GM18519 (cell line): ENCODE results near the gene SLC33A1.
"Not testable (repeated sequence)": the region's sequence is repeated elsewhere in the genome, so short reads cannot be mapped to it uniquely, and the experiment has no call there.

Experiments used
- ATAC-seq: cut with Tn5 transposase; IDR thresholded peaks from one replicate; pipeline ENCODE4 v1.9.1; 2021; ENCODE audit warnings: mild to moderate bottlenecking, moderate library complexity; ENCODE audit not compliant: unreplicated experiment, low FRiP score

SLC33A1 gene

GRCh38 chr3:155862290-155862982 lies 8.2 kb upstream of the SLC33A1 start:
- ATAC-seq = not testable (repeated sequence)

GRCh38 chr3:155861476-155862183 lies 7.4 kb upstream of the SLC33A1 start:
- no peak for ATAC-seq

- ATAC-seq = not testable (repeated sequence)
These were observed 6.2 kb upstream of the SLC33A1 start for GRCh38 chr3:155860424-155860823.

- no peak for ATAC-seq
These were observed 5.6 kb upstream of the SLC33A1 start for GRCh38 chr3:155859859-155860258.

- ATAC-seq = no peak
These were observed 750 bp downstream of the SLC33A1 start for GRCh38 chr3:155853214-155854140.

- ATAC-seq = no peak
These were observed 1.9 kb downstream of the SLC33A1 start for GRCh38 chr3:155852341-155852740.

GRCh38 chr3:155849404-155849803 lies 4.8 kb downstream of the SLC33A1 start:
- not testable (repeated sequence) for ATAC-seq

- ATAC-seq = no peak
These were observed 6.2 kb downstream of the SLC33A1 start for GRCh38 chr3:155847993-155848392.

GRCh38 chr3:155846119-155846518 lies 8.1 kb downstream of the SLC33A1 start:
- no peak for ATAC-seq

- no peak for ATAC-seq
These were observed 10.7 kb downstream of the SLC33A1 start for GRCh38 chr3:155843569-155843968.

- no peak for ATAC-seq
These were observed 18.7 kb downstream of the SLC33A1 start for GRCh38 chr3:155835341-155836071.

GRCh38 chr3:155828490-155829098 lies 25.6 kb downstream of the SLC33A1 start:
- ATAC-seq = not testable (repeated sequence)

- ATAC-seq = no peak
These were observed 39.1 kb downstream of the SLC33A1 start for GRCh38 chr3:155815030-155815545.

- ATAC-seq = not testable (repeated sequence)
These were observed 41.0 kb downstream of the SLC33A1 start for GRCh38 chr3:155813224-155813623.

- no peak for ATAC-seq
These were observed 45.0 kb downstream of the SLC33A1 start for GRCh38 chr3:155809181-155809580.

- no peak for ATAC-seq
These were observed 46.4 kb downstream of the SLC33A1 start for GRCh38 chr3:155807823-155808222.

GRCh38 chr3:155805802-155806618 lies 48.2 kb downstream of the SLC33A1 start, which contains the start of gene C3orf33:
Gene C3orf33 (minus strand): TSS chr3:155806278. CDS start chr3:155806252, 26 bp downstream.
- peak; percentile 85 for ATAC-seq

GRCh38 chr3:155805204-155805801 lies 48.9 kb downstream of the SLC33A1 start:
- ATAC-seq = peak; percentile 13
